Measurements from ENCODE around the gene ADGRB2. TPM values are rescaled to one million over a fixed set of nuclear protein-coding genes. Genes with fewer than 3 reads are reported as not detected.

ADGRB2 gene
- total RNA-seq, 6 donors from 2014 or later, result 0.34 to 1.9 (median 1.1) TPM

DNA sequence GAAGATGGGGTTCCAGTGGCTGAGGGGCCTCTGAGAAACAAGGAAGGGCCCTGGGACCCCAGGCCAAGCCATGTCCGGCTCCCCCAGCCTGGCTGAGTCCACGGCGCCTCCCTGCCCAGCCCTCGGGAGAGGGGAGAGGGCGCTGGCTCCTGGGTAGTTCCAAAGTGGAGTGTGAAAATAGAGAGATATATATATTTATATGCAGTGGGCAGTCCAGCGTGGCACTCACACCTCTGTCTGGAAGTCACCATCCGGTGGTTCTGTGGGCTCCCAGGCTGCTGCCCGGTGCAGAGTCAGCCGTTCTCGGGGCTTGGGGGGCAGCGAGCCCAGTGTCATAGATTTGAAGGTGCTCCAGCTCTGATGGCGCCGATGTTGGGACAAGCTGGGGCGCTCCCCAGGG lies 36.9 kb downstream of the ADGRB2 start:
- H3K4me3 ChIP-seq, result no peak overlapping the region
- no peaks in the 10 kb centered on the region for H3K4me1 ChIP-seq
- TF ChIP-seq EP300 (IDR thresholded peaks at IDR 0.05), result no peak
- TF ChIP-seq, protein P1, sequence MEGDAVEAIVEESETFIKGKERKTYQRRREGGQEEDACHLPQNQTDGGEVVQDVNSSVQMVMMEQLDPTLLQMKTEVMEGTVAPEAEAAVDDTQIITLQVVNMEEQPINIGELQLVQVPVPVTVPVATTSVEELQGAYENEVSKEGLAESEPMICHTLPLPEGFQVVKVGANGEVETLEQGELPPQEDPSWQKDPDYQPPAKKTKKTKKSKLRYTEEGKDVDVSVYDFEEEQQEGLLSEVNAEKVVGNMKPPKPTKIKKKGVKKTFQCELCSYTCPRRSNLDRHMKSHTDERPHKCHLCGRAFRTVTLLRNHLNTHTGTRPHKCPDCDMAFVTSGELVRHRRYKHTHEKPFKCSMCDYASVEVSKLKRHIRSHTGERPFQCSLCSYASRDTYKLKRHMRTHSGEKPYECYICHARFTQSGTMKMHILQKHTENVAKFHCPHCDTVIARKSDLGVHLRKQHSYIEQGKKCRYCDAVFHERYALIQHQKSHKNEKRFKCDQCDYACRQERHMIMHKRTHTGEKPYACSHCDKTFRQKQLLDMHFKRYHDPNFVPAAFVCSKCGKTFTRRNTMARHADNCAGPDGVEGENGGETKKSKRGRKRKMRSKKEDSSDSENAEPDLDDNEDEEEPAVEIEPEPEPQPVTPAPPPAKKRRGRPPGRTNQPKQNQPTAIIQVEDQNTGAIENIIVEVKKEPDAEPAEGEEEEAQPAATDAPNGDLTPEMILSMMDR (IDR thresholded peaks at IDR 0.05), result no peak
- no peak for TF ChIP-seq POLR2AphosphoS5 (IDR thresholded peaks at IDR 0.05)
- TF ChIP-seq POLR2A (IDR thresholded peaks at IDR 0.05), result no peak
- no peak for DNase-seq
- H3K9me3 ChIP-seq, result no peaks in the 10 kb centered on the region
- WGBS, 2 donors, result 90 to 91% methylated on average over 7 to 13 of the region's 14 CpGs
- ATAC-seq (ENCODE audit: low FRiP score in 2 of 2), result no peak
- no peak overlapping the region for H3K27ac ChIP-seq
- no peaks in the 10 kb centered on the region for H3K36me3 ChIP-seq
- H3K27me3 ChIP-seq, result no peaks in the 10 kb centered on the region

DNA sequence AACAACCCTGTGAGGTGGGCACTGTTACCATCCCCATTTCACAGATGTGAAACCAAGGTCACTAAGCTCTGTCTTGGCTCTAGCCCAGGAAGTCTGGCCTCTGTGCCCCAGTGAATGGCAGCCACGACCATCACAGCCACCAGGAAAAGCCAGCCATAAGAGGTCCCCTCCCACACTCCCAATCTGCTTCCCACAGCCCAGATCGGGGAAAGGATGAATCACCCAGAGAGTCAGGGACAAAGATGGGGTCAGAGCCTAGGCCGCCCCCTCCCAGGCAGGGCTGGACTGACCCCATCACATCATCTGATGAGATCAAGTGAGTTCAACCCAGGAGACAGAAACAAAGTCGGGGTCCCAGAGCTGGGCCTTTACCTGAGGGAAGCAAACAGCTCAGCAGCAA lies 37.4 kb downstream of the ADGRB2 start:
- no peak for DNase-seq
- TF ChIP-seq POLR2A (IDR thresholded peaks at IDR 0.05), result no peak
- no peak for TF ChIP-seq EP300 (IDR thresholded peaks at IDR 0.05)
- TF ChIP-seq POLR2AphosphoS5 (IDR thresholded peaks at IDR 0.05), result no peak
- TF ChIP-seq, protein P1 (IDR thresholded peaks at IDR 0.05), result no peak
- no peaks in the 10 kb centered on the region for H3K36me3 ChIP-seq
- H3K9me3 ChIP-seq, result no peaks in the 10 kb centered on the region
- no peak overlapping the region for H3K27ac ChIP-seq
- WGBS, 2 donors, result 40 to 73% methylated on average over 1 to 4 of the region's 4 CpGs
- no peak overlapping the region for H3K4me3 ChIP-seq
- ATAC-seq (ENCODE audit: low FRiP score in 2 of 2), result no peak
- H3K4me1 ChIP-seq, result no peaks in the 10 kb centered on the region
- no peaks in the 10 kb centered on the region for H3K27me3 ChIP-seq

DNA sequence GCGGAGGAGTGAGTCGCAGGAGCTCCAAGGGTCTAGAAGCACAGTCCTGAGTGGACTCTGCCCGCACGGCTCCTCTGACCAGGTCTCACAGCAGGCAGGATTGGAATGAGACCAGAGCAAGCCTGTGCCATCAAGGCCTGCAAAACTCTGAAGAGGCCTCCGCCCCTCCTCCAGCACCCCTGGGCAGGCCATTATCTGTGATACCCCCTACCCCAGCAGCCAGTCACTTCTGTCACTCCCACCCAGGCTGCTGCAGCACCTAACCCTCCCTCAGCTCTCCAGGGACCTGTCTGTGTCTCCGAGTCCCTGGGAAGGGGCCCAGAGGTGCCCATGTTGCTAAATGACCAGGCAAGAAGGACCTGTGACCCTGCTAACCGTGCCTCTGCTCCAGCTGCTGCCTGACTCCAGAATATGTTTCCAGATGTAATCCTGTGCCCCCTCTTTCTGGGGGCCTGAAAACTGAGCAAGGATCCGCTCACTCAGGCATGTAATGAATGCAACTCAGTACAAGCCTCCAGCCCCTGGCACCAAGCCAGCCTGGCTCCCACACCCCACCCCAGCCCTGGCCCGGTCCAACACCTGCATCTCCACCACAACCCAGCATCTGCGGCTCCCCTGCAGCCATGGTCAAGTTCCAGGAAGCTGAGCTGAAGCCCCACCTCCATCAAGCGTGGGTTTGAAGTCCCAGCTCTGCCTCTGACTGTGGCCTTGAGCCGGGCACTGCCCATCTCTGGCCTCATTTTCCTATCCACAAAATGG lies 38.2 kb downstream of the ADGRB2 start:
- Histone ChIP-seq H3K4me1 (no peaks in the 10 kb centered on the region), H3K4me3 (no peak overlapping the region), H3K27me3 (no peaks in the 10 kb centered on the region), H3K27ac (no peak overlapping the region), H3K36me3 (no peaks in the 10 kb centered on the region), H3K9me3 (no peaks in the 10 kb centered on the region)
- WGBS, 2 donors, result 80 to 82% methylated on average over 11 to 12 of the region's 12 CpGs
- TF ChIP-seq, protein P1 (IDR thresholded peaks at IDR 0.05), result no peak
- DNase-seq (no peak), ATAC-seq (ENCODE audit: low FRiP score in 2 of 2) (no peak)

DNA sequence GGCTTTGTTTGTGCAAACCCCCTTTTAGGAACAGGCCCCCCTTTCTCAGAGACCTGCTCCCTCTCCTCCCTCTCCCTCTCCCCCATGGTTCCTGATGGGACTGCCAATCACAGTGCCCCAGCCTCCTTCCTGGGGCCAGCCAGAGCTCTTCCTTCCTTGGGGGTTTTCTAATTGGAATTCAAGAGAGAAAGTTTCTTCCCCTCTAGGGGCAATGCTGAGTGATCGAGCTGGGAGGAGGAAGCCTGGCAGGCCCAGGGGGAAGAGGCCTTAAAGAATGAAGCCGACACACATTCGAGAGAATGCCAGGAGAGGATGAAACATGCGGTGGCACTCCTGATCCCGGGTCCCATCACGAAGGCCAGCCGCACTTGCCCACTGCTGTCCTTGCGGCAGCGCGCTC lies 39.0 kb downstream of the ADGRB2 start:
- 71 to 76% methylated on average over 10 of the region's 10 CpGs for WGBS, 2 donors
- TF ChIP-seq, protein P1 (IDR thresholded peaks at IDR 0.05), result no peak
- no peak for TF ChIP-seq POLR2AphosphoS5 (IDR thresholded peaks at IDR 0.05)
- no peak for TF ChIP-seq EP300 (IDR thresholded peaks at IDR 0.05)
- no peak for TF ChIP-seq POLR2A (IDR thresholded peaks at IDR 0.05)
- ATAC-seq (ENCODE audit: low FRiP score in 2 of 2) (no peak), DNase-seq (no peak)
- Histone ChIP-seq H3K9me3 (no peaks in the 10 kb centered on the region), H3K4me1 (no peaks in the 10 kb centered on the region), H3K36me3 (no peaks in the 10 kb centered on the region), H3K27ac (no peak overlapping the region), H3K27me3 (no peaks in the 10 kb centered on the region), H3K4me3 (no peak overlapping the region)

DNA sequence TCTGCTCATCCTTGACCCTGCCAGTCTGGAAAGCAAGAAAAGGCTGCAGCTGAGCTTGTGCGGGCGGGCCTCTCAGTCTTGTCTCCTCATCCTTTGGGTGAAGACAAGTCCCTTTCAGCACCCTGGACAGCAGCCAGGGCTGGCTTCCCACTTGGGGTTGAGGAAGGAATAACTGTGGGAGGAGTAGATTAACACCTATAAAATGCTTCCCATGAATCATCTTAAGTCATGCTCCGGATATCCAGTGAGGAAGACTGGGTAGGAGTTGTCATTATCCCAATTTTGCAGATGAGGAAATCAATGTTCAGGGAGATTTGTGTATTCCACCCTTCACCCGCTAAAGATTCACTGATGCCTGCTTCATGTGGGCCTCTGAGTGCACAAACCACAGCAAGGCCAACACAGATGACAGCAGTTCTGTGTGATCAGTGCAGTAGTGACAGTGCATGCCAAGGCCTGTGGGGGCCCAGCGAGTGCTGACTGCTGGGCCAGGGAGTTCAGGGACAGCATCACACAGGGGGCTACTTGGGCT lies 40.2 kb downstream of the ADGRB2 start:
- no peaks in the 10 kb centered on the region for H3K27me3 ChIP-seq
- no peak overlapping the region for H3K27ac ChIP-seq
- no peaks in the 10 kb centered on the region for H3K4me1 ChIP-seq
- no peaks in the 10 kb centered on the region for H3K36me3 ChIP-seq
- DNase-seq (no peak), ATAC-seq (ENCODE audit: low FRiP score in 2 of 2) (no peak)
- H3K9me3 ChIP-seq, result no peaks in the 10 kb centered on the region
- no peak overlapping the region for H3K4me3 ChIP-seq
- WGBS, 2 donors, result 37 to 48% methylated on average over 4 to 5 of the region's 5 CpGs
- no peak for TF ChIP-seq POLR2AphosphoS5 (IDR thresholded peaks at IDR 0.05)
- no peak for TF ChIP-seq EP300 (IDR thresholded peaks at IDR 0.05)
- no peak for TF ChIP-seq POLR2A (IDR thresholded peaks at IDR 0.05)
- TF ChIP-seq, protein P1 (IDR thresholded peaks at IDR 0.05), result no peak

Data from upper lobe of left lung (tissue), 6 donors.